Loucy (cell line): ENCODE measurements around the gene KAZALD1.

Source experiments
- H2AFZ ChIP-seq: fragments of 200-600 bp; sonication (generic); 2 replicates; pipeline ENCODE4 v1.6.0; 2016; ENCODE audit warnings: antibody characterized with exemption, mild to moderate bottlenecking, low read length, moderate library complexity
- H3F3A ChIP-seq: fragments of 200-600 bp; 2 replicates; pipeline ENCODE4 v1.6.0; 2016; ENCODE audit warnings: antibody characterized with exemption, low read depth, mild to moderate bottlenecking
- H3K27me3 ChIP-seq: fragments of 200-600 bp; sonication (generic); 2 replicates; pipeline ENCODE4 v1.6.1; 2014; ENCODE audit warnings: low read length, mild to moderate bottlenecking; ENCODE audit not compliant: insufficient read depth, poor library complexity, severe bottlenecking
- H3K36me3 ChIP-seq: fragments of 200-600 bp; sonication (generic); 2 replicates; pipeline ENCODE4 v1.6.1; 2016; ENCODE audit warnings: low read length; ENCODE audit not compliant: insufficient read depth
- H3K4me1 ChIP-seq: fragments of 200-600 bp; sonication (generic); 2 replicates; pipeline ENCODE4 v1.5.1; 2014; ENCODE audit warnings: low read length, mild to moderate bottlenecking; ENCODE audit not compliant: insufficient read depth, poor library complexity, severe bottlenecking
- H3K4me2 ChIP-seq: fragments of 200-600 bp; sonication (generic); 2 replicates; pipeline ENCODE4 v1.6.0; 2014; ENCODE audit warnings: antibody characterized with exemption, low read length, low read depth, mild to moderate bottlenecking; ENCODE audit not compliant: poor library complexity, severe bottlenecking
- H3K4me3 ChIP-seq: fragments of 200-600 bp; sonication (generic); 2 replicates; pipeline ENCODE4 v1.5.1; 2014; ENCODE audit warnings: low read length, mild to moderate bottlenecking, mixed read lengths; ENCODE audit not compliant: poor library complexity, severe bottlenecking
- H3K79me2 ChIP-seq: fragments of 200-600 bp; sonication (generic); 2 replicates; pipeline ENCODE4 v1.6.1; 2014; ENCODE audit warnings: low read length; ENCODE audit not compliant: insufficient read depth
- H3K9ac ChIP-seq: fragments of 200-600 bp; sonication (generic); 2 replicates; pipeline ENCODE4 v1.6.0; 2014; ENCODE audit warnings: mild to moderate bottlenecking, low read depth, low read length, moderate library complexity; ENCODE audit not compliant: poor library complexity, severe bottlenecking
- H3K9me2 ChIP-seq: fragments of 200-600 bp; sonication (generic); replicated peaks from 2 replicates; pipeline ENCODE4 v1.6.1; 2016; ENCODE audit warnings: low read depth, low read length, mixed read lengths
- H3K9me3 ChIP-seq: fragments of 200-600 bp; sonication (generic); 2 replicates; pipeline ENCODE4 v1.6.1; 2014; ENCODE audit warnings: mild to moderate bottlenecking, antibody characterized with exemption, low read length, low read depth; ENCODE audit not compliant: insufficient read depth
- H4K20me1 ChIP-seq: fragments of 200-600 bp; sonication (generic); 2 replicates; pipeline ENCODE4 v1.6.0; 2014; ENCODE audit warnings: antibody characterized with exemption, low read length, mild to moderate bottlenecking; ENCODE audit not compliant: insufficient read depth, poor library complexity, severe bottlenecking
- CTCF ChIP-seq: fragments of 200-600 bp; sonication (generic); conservative IDR thresholded peaks from 2 replicates; pipeline ENCODE4 v1.5.1; 2014; ENCODE audit warnings: mild to moderate bottlenecking, antibody characterized with exemption, low read length
- EZH2phosphoT487 ChIP-seq: fragments of 200-600 bp; IDR thresholded peaks from 2 replicates; pipeline ENCODE4 v1.6.1; 2018; ENCODE audit warnings: antibody characterized with exemption, mild to moderate bottlenecking, moderate library complexity, borderline replicate concordance

Gene KAZALD1

GRCh38 chr10:101066146-101066895 lies 4.5 kb downstream of the KAZALD1 start:
- Histone ChIP-seq H3K9ac (no peak overlapping the region), H4K20me1 (no peaks in the 10 kb centered on the region), H3K36me3 (no peaks in the 10 kb centered on the region), H3K27me3 (no peaks in the 10 kb centered on the region), H3K9me3 (no peaks in the 10 kb centered on the region), H3K4me3 (peak overlapping the region; percentile 51), H3K79me2 (peaks cover 27% of the 10 kb centered on the region; the same call in 1 of the 2 replicates), H3K4me2 (peak overlapping the region; percentile 39), H2AFZ (no peak overlapping the region), H3K4me1 (peaks cover 34% of the 10 kb centered on the region), H3F3A (peaks cover 7% of the 10 kb centered on the region; the same call in 1 of the 2 replicates), H3K9me2 (no peaks in the 10 kb centered on the region)
- TF ChIP-seq EZH2phosphoT487 (no peak), CTCF (peak; percentile 42)

GRCh38 chr10:101066896-101067355 lies 5.1 kb downstream of the KAZALD1 start:
- H4K20me1 ChIP-seq, result no peaks in the 10 kb centered on the region
- peaks cover 26% of the 10 kb centered on the region; the same call in 1 of the 2 replicates for H3K79me2 ChIP-seq
- no peaks in the 10 kb centered on the region for H3K36me3 ChIP-seq
- no peak for TF ChIP-seq CTCF
- no peak for TF ChIP-seq EZH2phosphoT487
- H3K27me3 ChIP-seq, result no peaks in the 10 kb centered on the region
- H3K9me2 ChIP-seq, result no peaks in the 10 kb centered on the region
- peak overlapping the region; percentile 87 for H3K4me2 ChIP-seq
- H3K4me3 ChIP-seq, result peak overlapping the region; percentile 79
- peaks cover 34% of the 10 kb centered on the region for H3K4me1 ChIP-seq
- peaks cover 1% of the 10 kb centered on the region; the same call in 1 of the 2 replicates for H3F3A ChIP-seq
- H2AFZ ChIP-seq, result no peak overlapping the region
- H3K9me3 ChIP-seq, result no peaks in the 10 kb centered on the region
- peak overlapping the region; percentile 73 for H3K9ac ChIP-seq

- Histone ChIP-seq H3K79me2 (peaks cover 21% of the 10 kb centered on the region; the same call in 1 of the 2 replicates), H3K9me3 (no peaks in the 10 kb centered on the region), H2AFZ (peak overlapping the region; percentile 92), H3K9ac (peak overlapping the region; percentile 73), H3K4me3 (peak overlapping the region; percentile 79), H3K4me1 (peaks cover 34% of the 10 kb centered on the region), H3K9me2 (no peaks in the 10 kb centered on the region), H3K27me3 (no peaks in the 10 kb centered on the region), H4K20me1 (no peaks in the 10 kb centered on the region), H3K36me3 (no peaks in the 10 kb centered on the region), H3F3A (no peaks in the 10 kb centered on the region), H3K4me2 (peak overlapping the region; percentile 87)
- TF ChIP-seq EZH2phosphoT487 (no peak), CTCF (peak; percentile 73)
Observed at GRCh38 chr10:101067356-101068083, 5.7 kb downstream of the KAZALD1 start.
